ENCODE data around the gene SPON1.

The SPON1 gene

GRCh38 chr11:14189874-14190273, 227.4 kb downstream of the SPON1 start:
- no peak overlapping the region for H3K4me3 ChIP-seq (ENCODE audit: low read length)
- no peak for TF ChIP-seq CTCF (IDR thresholded peaks at IDR 0.05; ENCODE audit: insufficient read depth, low read depth, low read length, missing control alignments)
- DNase-seq (ENCODE audit: low read depth): no peak

GRCh38 chr11:14190992-14191778, 228.7 kb downstream of the SPON1 start:
- DNase-seq (ENCODE audit: low read depth): no peak
- TF ChIP-seq CTCF (IDR thresholded peaks at IDR 0.05; ENCODE audit: insufficient read depth, low read depth, low read length, missing control alignments): no peak

GRCh38 chr11:14193644-14194043, 231.1 kb downstream of the SPON1 start:
- DNase-seq (ENCODE audit: low read depth): no peak
- TF ChIP-seq CTCF (IDR thresholded peaks at IDR 0.05; ENCODE audit: insufficient read depth, low read depth, low read length, missing control alignments): no peak
- H3K4me3 ChIP-seq (ENCODE audit: low read length): no peak overlapping the region

More at GRCh38 chr11:14190992-14191778, 228.7 kb downstream of the SPON1 start:
- no peak overlapping the region for H3K4me3 ChIP-seq (ENCODE audit: low read length)

- no peak overlapping the region for H3K4me3 ChIP-seq (ENCODE audit: low read length)
- no peak for DNase-seq (ENCODE audit: low read depth)
- TF ChIP-seq CTCF (IDR thresholded peaks at IDR 0.05; ENCODE audit: insufficient read depth, low read depth, low read length, missing control alignments): no peak
Observed at GRCh38 chr11:14202251-14203196, 240.0 kb downstream of the SPON1 start.

- no peak for DNase-seq (ENCODE audit: low read depth)
- TF ChIP-seq CTCF (IDR thresholded peaks at IDR 0.05; ENCODE audit: insufficient read depth, low read depth, low read length, missing control alignments): no peak
- H3K4me3 ChIP-seq (ENCODE audit: low read length): no peak overlapping the region
Observed at GRCh38 chr11:14203321-14203720, 240.8 kb downstream of the SPON1 start.

GRCh38 chr11:14212986-14213385, 250.5 kb downstream of the SPON1 start:
- no peak overlapping the region for H3K4me3 ChIP-seq (ENCODE audit: low read length)
- no peak for TF ChIP-seq CTCF (IDR thresholded peaks at IDR 0.05; ENCODE audit: insufficient read depth, low read depth, low read length, missing control alignments)
- DNase-seq (ENCODE audit: low read depth): no peak

All from epithelial cell of esophagus (primary cell).